GM21515 (cell line): ENCODE measurements around the gene CNIH3.
A peak's percentile ranks its signal among the peaks of the same experiment; 100 is the strongest.

Experiments
- ATAC-seq: cut with Tn5 transposase; IDR thresholded peaks from one replicate; pipeline ENCODE4 v1.9.1; 2021; ENCODE audit not compliant: unreplicated experiment

Gene CNIH3

DNA sequence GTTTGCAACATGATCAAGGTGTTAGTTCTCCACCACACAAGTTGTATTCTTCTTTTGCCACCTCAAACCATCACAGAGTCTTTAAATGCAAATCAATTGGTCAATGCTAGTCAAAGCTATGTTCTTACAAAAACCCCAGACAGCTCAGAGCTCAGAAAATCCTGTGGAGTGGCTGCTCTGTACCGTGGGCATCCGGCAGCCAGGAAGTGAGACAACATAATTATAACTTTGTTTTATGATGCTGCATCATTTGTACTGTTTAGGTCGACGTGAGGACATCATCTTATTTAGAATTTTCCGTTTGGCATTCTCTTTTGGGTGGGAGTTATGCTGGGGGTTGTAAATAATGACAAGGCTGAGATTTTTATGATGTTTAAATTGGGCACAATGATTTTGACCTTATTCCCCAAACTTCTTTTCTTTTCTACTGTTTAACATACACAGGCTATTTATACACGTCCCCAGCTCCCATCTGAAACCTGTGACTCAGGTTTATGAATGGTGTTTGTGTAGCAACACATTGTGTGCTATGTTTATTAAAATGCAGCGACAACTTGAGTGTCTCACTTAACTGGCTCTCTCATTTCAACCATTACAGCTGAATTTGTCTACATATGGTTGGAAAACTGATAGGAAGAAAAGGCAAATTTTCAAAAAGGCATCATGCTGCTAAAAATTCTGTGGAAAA, 124.0 kb downstream of the CNIH3 start:
- peak; percentile 76 for ATAC-seq

DNA sequence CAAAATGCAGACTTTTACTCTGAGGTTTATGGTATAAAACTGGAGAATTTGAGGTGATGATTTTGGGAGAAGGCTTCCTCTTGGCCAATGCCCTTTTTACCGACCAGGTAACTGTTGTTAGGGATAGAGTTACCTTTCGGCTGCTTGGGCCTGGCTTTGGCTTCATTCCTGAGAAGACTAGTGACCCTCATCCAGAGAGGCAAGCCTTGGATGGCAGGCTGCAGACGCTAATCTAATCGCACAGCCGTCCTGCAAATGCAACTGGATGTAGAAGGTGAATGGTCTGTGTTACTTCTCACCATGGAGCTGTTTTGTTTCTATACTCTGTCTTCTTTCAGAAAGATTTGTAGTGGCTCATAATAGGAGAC, 124.6 kb downstream of the CNIH3 start:
- ATAC-seq, result no peak

DNA sequence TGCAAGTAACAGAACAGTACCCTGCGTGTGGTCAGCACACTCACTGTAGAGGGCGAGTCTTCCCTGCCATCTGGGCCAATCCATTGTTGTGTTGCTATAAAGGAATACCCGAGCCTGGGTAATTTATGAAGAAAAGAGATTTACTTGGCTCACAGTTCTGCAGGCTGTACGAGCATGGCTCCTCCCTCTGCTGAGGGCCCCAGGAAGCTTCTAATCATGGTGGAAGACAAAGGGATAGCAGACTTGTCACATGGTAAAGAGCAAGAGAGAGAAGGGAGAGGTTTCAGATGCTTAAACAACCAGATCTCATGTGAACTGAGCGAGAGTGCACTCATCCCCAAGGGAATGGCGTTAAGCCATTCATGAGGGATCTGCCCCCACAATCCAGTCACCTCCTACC, 126.2 kb downstream of the CNIH3 start:
- no peak for ATAC-seq

DNA sequence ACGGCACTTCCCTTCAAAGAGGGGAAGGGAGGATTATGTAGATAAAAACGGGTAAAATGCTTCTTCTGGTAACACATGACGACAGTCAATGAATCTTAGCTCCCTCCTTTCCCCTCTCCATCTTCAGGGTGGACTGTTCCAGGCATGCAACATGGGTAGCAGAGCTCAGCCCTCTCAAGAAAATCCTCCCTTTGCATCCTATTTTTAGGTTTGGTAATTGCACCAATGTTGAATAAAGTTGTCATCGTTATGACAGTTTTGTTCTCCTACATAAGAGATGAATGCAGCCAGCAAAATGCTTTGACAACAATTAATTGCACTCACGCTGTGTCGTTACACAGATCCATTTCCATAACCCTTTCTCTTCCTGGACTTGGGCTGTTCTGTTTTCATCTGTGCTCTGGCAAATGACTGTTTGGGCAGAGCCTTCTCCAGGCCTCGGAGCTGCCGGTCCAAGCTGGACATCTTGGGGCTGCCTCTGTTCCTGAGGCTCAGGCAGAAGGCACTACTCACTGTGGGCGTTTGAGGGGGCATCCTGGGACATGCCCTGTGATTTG, 127.6 kb downstream of the CNIH3 start:
- no peak for ATAC-seq

DNA sequence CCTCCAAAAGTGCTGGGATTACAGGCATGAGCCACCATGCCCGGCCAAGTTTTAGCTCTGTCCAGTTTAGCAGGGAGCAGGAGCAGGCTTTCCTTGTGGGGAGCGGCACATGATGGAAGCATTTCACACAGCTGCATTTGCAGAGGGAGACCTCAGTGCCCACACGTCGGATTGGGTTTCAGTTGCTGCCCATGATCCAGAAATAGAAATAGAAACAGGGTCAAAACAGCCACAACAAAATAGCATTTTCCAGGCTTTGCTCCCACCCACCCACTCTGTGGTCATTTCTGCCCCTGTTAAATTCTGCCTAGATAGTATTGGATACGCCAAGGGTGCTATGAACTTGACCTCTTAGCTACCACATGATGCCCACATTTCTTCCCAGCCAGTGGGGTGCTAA, 128.4 kb downstream of the CNIH3 start:
- no peak for ATAC-seq

DNA sequence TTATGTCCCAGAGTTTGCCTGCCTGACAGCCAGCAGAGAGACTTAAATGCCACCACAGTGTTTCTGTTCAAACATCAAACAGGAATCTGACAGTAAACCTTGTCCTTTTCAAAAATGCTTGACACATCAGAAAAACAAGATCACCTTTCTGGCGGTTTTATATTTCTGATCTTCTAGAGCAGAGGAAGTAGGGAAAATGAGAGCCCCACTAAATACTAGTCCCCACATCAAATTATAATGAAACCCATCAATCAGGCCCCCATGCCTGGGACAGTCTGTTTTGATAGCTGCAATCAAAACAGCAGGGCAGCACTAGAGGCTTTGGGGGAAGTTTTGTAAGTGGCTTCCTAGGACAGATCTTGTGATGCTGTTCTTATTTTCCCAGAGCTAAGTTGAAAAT, 129.3 kb downstream of the CNIH3 start:
- no peak for ATAC-seq

DNA sequence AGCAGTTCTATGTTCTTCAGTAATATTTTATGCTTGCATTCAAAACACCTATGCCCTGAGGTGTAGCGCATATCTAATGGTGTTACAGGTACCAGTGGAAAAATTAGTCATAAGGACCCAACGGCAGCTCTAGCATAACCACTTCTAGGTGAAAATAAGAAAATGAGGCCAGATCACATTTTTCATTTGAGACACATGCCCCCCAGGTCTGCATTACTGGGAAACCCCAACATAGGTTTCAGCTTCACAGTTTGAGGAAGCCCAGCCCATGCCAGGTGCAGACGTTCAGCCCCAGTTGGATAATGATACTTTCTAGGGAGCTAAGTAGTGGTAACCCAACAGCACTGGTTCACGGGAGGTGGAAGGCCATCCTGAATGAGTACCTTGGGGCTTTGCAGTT, 129.8 kb downstream of the CNIH3 start:
- ATAC-seq, result peak; percentile 55

DNA sequence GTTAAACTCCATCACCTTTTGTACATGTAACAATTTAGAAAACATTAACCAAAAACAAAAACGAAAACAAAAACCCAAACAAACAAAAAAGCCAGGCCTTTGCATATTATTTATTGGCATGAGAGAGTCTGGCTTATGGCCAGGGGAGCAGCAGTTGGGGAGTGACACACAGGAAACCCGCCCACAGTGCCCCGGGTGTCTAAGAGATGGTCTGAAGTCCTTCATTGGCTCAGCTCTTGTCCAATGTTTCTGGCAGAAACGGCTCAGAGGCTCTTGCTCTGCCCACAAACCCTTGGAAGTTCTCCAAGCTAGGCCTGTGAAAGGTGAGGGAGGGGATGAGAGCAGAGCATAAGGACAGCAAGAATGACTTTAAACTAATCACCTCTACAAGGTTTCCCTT, 131.5 kb downstream of the CNIH3 start:
- no peak for ATAC-seq

DNA sequence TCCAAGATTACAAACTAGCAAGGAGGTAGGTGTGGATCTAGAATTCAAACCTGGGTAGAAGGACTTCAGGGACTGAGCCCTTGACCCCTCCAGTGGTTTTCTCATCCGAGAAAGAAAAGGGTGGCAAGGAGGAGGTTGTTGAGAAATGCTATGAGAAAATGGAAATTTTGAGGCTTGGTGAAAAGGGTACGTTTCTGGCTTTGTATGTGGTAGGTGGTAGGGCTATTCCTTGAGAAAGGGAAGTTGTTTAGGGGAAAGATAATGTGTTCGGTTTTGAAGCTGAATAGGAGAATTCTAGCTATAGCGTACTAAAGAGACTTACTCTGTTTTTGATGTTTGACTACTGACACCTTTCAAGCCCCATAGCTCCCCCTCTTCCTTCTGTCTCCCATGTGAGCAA, 133.8 kb downstream of the CNIH3 start:
- ATAC-seq, result no peak

DNA sequence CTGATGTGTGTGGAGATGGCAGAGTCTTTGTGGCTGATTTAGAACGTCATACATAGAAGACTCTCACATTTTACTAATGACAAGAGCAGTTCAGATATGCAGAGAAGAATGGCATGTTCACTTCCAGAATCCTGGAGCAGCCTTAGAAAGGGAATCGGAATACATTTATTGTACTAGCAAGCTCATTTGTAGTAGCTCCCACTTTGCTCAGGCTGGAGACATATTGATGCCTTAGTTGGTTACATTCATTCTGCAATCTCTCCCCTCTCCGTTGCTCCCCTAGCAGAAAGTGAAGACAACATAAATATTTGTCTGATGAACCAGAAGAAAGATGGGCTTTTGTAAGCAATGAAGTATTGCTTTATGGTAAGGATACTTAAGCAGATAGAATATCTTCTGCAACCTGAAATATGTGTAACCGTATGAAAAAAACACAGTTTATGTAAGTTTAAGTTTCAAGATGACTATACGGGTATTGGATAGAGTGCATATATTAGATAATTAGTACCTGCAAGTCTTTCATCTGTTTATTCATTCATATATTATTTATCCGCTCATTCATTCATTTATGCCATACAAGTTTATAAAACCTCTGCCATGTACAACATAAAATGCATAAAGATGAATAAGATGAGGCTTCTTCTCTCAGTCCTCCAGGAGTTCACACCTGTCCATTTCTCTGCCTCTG, 135.7 kb downstream of the CNIH3 start:
- no peak for ATAC-seq

DNA sequence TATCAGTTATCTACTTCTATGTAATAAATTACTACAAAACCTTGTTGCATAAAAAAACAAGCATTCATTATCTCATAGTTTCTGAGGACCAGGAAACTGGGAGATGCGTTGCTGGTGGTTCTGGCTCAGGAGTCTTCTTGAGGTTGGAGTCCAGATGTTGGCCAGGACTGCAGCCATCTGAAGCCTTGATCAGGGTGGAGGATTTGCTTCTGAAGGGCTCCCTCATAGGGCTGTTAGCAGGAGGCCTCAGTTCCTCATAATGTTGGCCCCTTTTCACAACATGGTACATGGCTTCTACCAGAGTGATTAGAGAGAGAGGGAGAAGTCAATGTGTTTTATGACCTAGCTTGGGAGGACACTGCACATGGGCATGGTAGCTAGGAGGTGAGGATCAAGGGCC, 137.4 kb downstream of the CNIH3 start:
- no peak for ATAC-seq

DNA sequence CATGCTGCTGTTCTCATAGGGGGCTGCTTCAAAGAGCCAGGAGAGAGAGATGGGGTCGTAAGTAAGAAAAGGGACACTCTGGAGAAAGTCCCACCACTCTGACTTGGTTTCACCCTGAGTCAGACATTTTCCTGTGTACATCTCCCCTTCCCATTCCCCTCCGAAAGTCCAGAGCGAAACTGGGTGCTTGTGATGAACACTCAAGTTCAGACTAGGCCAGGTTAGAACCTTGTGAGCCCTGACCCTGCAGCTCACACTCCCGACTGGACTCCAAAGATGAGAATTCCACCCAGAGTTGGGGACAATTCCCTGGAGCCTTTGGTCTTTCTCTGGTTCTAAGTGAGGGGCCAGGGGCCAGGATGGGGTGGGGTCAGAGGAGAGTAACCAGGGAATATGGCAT, 139.5 kb downstream of the CNIH3 start:
- ATAC-seq, result no peak

DNA sequence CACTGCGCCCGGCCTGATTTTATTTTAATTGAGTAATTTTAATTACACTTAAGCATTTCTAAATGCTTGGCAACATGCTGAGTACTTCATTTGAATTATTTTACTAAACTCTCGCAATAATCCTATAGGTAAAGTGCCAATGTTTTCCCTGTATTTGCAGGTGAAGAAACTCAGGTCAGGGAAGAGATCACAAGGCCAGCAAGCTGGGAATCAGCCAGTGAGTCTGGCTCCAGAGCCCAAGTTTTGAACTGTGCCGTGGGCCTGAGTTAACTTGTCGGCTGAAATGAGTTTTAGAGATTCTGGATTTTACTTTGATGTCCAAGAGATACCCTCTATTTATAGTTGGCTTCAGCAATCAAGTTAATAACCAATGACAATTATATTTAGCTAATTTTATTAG, 141.4 kb downstream of the CNIH3 start:
- no peak for ATAC-seq

DNA sequence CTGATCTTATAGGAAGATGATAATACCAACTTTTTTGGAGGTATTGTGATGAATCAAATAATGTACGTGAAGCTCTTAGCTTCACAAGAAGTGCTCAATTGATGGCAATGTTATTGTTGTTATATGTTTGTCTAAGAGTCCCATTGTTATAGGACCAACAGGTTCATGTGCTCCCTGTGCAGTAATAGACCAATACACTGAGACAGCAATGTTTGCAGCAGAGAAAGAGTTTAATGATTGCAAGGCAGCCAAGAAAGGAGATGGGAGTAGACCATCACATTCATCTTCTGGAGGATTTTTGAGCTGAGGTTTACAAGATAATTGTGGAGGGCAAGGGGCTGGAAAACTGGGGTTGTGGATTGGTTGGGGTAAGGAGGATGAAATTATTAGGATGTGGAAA, 143.0 kb downstream of the CNIH3 start:
- no peak for ATAC-seq

DNA sequence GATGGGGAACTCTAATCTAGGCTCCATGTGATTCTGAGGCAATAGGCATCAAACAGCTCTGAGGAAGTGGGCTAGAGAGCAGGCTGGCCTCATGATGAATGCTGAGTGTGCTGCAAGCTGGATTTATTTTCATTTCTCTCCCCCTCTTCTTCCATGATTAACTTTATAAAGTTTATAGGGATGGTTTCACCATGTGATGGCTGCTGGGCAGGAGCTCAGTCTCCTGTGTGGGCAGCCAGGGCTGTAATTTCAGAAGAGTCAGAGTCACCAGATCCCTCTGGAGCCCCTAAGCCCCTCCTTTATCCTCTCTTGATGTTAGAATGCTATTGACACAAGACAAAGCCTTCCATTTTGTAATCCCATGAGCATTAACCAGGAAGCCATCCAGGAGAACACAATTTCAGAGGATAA, 143.6 kb downstream of the CNIH3 start:
- no peak for ATAC-seq

DNA sequence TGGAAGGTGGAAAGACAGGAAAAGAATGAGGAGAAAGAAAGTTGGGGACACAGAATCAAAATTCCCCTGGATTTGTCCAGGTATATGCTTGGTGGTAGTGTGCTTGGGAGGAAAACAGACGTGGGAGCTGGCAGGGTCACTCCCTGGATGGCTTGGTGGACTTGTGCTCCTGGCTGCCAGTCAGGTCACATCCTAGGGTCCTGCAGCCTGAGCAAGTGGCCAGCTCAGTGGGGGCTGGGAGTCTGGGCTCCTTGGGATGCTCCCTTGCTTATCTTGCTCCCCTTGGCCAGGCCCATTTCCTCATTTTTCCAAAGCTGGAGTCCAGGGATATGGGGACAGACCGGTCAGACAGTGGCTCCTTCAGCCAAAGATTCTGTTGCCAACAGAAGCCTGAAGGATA, 144.0 kb downstream of the CNIH3 start:
- ATAC-seq, result no peak

DNA sequence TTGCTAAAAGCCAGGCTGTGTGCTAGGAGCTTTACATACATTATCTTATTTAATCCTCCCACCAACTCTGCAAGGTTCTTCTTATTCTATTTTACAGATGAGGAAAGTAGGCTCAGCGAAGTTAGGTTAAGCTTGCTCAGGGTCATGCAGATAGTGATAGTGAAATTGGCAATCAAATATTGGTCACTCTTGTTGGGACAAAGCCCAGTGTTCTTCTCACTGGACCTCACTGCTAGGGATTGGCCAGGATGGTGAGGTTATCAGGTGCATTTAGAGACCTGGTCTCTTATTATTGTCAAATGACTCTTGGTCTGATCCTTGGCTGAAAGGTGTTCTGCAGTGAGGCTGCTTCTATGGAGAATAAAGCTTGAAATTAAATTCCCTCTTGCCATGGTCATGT, 145.1 kb downstream of the CNIH3 start:
- ATAC-seq, result no peak

DNA sequence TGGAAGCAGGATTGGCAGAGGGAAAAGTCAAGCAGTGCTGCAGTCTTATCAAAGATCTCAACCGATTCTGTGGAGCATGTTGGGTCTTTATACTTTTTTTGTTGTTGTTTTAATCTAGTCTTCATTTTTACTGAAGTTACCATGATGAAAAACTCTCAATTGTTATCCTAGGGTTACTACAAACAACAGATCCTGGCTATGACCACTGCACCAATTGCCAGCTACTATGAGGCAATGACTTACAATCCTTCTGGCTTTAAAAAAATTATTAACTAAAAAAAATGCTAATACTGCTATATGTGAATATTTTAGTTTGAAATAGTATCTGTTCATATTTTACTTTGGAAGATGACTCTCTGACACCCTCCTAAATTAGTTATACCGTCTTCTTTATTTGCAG, 145.9 kb downstream of the CNIH3 start:
- ATAC-seq, result no peak

DNA sequence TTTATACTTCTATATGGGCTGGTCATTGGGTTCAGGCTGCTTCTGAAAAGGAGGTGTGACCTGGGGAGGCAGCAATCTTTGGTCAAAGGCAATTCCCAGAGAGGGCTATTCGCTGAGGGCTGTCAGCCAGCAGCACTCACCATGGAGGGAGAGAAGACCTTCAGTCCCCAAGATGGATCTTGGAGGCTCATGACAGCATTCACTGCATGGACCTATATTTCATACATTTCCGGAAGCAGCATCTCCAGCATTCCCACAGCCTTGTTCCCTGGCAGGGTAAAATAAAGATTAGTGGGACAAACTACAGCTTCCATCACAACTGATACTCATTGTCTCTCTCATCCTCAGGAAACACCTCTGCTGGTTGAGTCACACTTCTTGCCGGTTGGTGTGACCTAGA, 146.6 kb downstream of the CNIH3 start:
- ATAC-seq, result no peak

DNA sequence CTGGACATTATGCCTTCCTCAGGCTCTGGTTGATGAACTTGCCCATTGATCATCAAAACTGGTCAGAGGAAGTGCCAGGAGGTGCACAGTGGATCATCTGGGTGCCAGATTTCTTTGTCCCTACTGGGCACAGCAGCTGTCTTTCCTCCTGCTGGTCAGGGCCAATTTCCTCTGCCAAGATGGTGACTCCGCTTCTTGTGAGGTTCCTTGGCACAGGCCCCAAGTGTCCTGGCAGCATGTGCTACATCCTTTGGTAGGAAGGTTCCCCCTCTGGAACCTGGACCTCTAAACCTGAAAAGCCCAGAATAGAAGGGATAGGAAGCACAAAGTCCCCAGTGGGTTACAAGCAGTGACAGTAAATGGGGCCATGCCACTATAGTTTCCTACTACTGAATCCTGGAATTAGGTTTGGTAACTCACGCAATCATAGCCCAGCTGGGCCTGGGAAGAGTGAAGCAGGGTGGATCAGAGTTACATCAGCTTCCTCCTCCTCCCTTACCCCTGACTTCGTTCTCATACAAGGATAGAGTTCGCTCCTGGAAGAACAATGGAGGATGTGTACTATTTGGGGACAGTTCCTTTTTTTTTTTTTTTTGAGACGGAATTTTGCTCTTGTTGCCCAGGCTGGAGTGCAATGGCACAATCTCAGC, 147.1 kb downstream of the CNIH3 start:
- no peak for ATAC-seq

DNA sequence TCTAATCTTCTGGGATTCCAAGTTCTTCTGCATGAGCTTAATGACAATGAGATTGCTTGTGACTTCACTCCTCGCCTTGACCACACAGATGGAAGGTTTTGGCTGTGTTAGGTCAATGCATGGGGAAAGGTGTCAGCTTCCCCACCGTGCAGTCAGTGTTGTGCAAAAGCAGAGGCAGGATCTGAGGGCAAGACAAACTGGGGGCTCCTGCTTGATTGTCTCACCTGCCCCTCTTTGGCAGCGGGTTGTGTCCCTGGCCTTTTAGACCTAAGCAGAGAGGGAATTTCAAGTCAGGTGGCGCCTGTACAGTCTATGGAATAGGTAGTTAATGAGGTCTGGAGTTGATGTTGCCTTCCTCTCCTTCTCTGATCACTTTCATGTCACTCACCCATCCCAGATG, 150.1 kb downstream of the CNIH3 start:
- no peak for ATAC-seq

DNA sequence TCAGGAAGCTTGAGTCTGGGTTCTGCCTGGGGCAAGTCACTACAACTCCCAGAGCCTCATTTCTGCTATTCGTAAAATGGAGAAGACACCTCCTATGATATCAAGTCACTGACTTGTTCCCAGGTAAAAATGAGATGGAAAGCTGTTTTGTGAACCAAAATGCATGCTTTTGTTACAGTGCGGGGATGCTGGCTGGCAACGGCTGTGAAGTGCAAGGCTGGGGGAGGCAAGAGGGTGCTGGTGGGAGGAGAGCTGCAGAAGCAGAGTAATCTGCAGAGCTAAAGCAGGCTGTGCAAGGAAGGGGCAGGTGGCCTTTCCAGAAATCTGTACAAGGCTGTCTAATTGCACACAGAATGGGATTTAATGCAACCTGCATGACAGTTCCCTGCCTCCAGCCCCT, 150.9 kb downstream of the CNIH3 start:
- ATAC-seq, result no peak
